Fibroblast of skin of scalp (primary cell): ENCODE measurements around the gene CEMIP.

Source experiments
- DNase-seq: peaks from one replicate; pipeline ENCODE4 v3.0.0-alpha.2; 2013

The CEMIP gene

DNA sequence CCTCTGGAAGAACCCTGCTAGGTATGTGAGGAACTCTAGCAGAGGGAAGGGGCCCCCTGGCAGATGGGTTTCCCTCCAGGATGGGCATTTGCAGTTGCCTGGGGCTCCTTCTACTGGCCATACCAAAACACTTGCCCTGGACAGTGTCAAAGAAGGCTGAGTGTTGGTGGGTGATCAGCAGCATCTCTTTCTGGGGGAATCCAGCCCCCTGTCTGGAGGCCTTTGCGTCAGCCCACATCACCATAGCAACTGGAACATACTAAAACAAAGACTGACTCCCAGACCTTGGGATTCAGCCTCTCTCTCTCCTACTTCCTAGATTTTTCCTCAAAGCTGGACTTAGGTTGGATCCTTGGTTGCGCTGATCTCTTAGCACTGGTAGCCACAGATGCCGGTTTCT is 8.1 kb downstream of the CEMIP start:
- no peak for DNase-seq

DNA sequence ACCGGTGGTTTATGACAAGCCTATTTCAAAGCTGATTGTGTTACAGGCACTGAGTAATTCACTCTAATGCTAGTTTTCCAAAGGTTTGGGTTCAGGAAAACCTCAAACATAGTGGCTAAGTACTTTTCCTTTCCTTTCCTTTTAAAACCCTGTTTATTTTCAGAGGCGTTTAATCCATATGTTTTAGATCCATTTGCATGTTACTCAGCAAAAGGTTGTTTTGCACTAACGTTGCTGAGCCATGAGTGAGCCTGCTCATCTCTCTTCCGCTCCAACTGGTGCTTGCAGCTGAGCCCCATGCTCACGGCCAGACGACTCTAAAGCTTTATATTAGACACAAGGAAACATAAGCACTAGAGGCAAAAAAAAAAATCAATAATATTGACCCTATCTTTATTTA is 9.4 kb downstream of the CEMIP start:
- DNase-seq = peak; percentile 58

DNA sequence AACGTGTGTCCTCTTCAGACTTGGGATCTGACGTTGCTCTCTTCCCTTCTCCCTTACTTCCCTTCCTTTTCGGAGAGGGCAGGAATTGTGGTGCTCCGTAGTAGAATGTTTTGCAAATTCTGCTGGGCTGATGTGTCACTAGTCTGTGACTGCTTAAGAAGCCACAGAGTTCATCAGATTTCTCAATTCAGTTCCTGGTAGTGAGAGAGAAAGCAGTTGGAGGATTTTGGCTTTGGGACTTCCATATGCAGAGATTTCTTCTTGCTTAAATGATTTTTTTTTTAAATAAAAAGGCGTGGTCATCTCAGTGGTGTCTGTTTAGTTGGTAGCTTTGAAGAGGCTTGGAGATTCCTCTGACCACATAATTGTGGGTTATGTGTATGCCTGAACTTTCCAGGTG is 10.1 kb downstream of the CEMIP start:
- DNase-seq = peak; percentile 57

DNA sequence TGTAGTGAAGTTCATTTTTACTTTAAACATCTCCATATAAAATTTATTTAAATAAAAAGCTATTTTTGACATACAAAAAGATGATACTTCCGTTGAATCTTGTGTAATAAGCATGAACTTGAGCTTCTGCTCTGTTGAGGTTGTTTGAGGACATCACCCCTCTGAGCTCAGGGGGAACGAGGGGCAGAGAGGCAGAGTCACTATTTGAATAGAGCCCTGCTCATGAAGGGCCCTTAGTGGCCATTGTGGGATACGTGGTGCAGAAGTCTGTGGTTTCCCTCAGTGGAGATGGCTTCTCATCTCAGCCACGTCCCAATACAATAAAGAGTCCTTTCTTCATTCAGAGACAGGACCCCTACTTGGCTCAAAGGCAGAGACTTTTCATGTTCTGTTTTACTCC is 10.6 kb downstream of the CEMIP start:
- no peak for DNase-seq

DNA sequence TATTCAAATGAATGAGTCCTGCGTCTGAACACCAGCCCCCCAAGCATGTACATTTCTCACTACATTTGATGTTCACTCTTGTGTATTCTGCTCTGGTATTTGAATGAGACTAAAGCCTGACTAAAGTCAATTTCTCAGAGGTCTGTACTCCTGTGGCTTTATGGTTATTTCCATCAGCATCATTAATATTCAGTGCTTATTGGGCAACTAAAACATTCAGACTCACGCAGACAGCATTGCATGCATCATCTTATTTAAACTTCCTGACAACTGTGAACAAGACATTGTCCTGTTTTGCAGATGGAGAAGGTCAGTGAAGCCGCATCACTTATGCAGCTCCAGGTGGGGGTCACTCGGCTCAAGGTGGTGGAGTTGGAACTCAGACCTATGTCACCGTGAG is 11.1 kb downstream of the CEMIP start:
- no peak for DNase-seq

DNA sequence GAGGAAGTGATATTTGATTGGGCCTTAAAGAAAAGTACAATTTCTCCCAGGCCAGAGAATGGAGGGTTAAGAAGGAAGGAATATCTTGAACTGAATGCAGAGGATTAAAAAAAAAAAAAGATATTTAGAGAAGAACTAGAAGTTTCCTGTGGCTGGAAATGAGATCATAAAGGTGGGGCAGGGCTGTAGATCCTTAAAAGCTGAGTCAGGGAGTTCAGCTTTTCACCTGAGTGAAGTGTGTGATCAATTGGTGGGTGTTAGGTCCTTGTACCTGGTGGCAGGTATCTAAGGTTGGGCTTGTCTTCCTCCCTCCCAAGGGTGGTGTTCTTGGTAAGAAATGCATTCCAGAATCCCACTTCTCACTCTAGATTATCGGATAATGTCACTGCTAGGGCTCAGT is 11.8 kb downstream of the CEMIP start:
- DNase-seq = no peak

DNA sequence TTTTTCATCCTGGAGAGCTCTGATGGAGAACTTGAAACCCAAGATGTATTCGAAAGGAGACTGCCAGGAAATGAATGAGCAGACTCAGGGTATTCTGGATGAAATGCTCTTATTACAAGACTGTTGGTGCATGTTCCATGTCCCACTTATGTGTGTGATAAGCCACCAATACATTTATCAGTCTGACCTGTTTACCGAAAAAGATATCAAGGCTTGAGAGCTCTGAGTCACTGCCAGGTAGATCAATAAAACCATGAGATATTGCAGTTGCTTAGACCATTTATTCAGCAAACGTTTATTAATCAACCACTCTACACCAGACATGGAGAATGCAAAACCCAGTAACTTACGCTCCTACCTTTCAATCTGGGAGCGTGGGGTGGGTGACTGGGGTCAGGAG is 17.2 kb downstream of the CEMIP start:
- no peak for DNase-seq

DNA sequence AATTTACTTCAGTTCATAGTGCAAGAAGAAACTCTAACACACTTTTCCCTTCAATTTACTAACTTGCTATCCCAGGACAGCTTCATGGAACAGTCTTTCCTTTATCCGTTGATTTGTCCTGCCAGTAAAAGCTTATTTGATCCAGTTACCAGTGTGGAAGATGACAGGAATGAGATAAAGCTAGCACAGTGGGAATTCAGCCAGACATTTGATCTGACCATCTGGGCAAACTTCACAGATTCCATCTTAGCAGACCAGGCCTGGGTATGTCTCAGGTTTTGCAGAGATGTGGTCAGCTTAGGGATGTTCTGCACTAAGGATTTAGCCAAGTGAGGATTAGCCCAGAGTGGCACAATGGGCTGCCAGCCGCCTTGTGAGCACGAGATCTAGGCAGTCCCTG is 19.7 kb downstream of the CEMIP start:
- DNase-seq = no peak

DNA sequence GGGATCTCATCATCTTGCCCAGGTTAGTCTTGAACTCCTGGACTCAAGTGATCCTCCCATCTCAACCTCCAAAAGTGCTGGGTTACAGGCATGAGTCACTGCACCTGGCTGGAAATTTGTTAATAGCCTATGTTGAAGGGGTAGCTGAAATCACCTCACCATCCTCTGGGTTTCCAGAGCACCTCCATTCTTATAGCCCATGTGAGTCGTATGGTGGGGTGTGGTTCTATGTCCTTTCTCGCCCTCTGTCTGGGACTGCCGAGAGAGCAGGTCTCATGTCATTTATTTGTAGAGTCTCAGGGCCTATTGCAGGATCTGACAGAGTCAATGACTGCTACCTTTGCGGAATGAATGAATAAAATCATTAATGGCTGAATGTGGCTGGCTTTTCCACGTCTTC is 20.9 kb downstream of the CEMIP start:
- no peak for DNase-seq

DNA sequence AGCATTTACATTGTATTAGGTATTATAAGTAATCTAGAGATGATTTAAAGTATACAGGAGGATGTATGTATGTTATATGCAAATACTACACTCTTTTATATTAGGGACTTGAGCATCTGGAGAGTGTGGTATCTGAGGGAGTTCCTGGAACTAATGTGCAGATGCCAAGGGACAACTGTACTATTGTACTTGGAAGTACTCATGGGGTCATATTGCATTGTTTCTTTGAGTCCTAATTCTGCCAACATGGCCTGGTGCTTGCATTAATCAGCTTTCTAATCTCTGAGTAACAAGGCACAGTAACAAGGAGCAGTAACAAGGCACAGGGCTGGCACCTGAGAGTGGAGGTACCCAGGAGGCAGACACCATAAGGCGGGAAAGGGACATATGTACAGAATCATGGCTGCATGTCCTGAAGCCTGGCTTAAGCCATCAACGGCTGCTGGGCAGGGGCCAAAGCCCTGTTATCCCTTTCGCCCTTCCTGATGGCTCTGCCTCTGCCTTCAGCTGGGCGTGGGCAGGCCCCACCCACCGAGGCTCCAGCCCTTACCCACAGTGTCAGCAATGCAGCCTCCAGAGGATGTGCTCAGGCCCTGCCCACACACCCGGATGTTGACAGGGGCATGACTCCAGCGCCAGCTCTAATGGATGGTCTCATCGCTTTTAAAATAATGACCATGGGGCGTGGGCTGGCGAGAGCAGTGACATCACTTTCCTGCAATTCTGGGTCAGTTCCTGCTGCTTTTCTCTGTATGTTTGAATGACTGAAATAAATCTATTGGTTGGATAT is 22.9 kb downstream of the CEMIP start:
- no peak for DNase-seq

DNA sequence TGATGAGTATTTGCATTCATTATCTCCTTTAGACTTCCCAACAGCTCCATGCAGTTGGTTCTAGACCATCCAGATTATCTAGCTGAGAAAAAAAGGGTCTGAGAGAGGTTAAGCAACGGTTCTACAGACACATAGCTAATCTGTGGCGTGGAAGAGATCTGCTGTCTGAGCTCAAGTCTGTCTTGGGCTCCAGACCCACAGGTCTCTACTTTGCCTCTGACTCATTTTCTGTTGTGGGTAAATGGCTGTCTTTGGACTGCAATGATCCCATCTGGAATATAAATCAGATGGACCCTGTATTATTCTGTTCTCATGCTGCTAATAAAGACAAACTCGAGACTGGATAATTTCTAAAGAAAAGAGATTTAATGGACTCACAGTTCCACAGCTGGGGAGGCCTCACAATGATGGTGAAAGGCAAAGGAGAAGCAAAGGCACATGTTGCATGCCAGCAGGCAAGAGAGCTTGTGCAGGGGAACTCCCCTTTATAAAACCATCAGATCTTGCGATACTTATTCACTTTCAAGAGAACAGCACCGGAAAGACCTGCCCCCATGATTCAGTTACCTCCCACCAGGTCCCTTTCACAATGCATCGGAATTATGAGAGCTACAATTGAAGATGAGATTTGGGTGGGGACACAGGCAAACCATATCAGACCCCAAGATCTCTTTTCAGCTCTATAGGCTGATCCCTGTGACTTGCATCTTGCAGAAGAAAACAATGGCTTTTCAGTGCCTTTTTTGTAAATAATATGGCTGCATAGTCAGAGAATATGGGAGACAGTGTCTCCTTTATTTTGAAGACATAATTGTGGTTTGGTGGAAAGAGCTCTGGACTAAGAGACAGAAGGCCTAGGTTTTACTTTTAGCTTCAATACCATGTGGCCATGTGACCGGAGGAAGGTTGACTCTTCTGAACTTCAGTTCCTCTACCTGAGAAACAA is 24.7 kb downstream of the CEMIP start:
- no peak for DNase-seq

DNA sequence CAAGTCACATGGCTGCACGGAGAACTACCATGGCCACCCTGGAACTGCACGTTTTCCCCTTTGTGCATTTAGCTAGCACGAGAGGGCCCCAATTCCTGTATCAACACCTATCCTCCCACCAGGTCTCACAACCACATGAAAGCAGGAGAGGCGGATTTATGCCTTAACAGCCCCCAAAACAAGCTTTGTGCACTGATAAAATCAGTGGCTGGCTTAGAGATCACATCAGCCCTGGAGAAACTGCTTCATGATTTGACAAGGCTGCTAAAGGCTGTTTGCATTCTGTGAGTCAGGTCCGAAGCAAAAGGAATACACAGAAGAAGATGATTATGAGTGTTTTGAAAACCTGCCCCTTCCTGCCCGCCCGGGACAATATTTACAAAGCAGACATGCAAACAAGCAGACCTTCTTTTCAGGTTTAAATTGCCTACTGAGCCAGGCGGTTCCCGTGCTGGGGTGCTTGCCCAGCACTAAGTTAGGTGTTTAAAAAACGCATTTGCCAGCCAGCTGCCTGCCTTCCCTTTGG is 25.9 kb downstream of the CEMIP start:
- no peak for DNase-seq

DNA sequence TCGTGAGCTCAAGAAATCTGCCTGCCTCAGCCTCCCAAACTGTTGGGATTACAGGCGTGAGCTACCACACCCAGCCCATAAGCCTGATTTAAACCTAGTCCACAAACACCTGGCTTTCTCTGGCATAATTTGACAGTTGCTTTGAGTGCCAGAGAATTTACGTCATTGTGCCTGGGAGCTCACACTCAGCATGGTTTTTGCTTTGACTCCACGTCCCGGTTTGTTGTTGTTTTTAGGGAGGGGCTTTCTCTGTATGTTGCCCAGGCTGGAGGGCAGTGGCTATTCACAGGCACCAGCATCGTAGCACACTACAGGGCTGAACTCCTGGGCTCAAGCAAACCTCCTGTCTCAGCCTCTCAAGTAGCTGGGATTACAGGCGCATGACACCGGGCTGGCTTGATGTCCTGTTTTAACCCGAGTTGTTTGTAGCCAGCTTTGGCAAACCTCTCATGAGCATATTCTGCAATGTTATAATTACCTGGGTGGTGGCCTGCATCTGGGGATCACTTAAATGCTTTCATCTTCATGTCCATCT is 32.7 kb downstream of the CEMIP start:
- no peak for DNase-seq

DNA sequence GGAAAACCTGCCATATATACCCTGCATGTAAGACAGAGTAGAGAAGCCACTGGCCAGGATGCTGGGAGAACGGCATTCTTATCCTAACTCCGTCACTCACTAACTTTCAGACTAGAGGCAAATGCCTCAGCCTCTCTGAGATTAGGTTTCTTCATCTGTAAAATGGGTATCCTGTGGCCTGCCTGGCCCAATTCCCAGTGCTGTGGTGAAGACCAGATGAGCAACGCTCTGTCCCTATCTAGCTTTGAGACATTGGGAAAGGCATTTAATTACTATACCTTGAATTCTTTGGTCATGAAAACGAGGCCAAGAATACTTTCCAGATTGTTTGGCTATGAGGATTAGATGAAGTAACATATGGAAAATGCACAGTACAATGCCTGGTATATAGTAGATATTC is 35.9 kb downstream of the CEMIP start:
- no peak for DNase-seq

DNA sequence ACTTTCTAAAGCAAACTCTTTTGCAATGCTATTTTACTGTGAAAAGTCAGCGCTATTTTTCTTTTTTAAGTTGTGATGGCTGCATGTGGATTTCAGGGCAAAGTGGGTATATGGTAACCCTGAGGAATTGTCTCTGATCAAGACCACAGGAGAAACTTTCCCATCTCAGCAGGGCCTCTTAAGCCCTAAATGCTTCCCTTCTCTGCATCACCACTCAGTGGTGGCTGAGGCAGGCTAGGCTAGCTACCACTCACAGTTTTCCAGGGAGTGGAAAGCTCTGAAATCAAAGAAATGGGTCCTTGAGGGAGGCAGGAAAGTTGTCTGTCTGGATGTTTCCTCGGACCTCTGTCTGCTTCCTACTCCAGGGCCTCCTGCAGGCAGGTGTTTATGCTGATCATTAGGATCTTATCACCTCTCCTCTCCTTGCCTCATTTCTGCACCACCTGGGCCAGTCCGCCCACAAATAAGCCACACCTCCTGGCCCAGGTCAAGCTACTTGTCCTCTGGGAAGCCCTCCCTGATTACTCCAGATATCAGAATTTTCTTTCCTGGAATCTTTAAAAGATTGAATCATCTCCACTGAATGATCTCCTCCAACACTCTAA is 37.0 kb downstream of the CEMIP start:
- DNase-seq = no peak

DNA sequence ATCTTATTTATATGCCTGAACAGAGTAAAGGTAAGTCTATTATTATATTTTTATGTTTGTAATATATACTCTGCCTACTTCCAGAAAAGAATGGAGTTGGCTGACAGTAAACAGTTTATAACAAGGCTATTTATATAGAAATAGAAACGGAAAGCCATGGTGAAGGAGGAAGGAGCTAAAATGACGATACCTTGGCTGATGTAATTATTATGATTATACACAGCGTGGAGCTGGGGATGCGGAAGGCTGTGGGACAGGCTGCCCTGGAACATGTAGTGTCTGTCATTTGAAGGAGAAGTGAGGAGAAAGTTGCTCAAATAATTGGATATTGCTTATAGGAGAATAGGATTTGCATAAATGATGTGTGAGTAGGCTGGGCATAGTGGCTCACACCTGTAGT is 37.8 kb downstream of the CEMIP start:
- no peak for DNase-seq

DNA sequence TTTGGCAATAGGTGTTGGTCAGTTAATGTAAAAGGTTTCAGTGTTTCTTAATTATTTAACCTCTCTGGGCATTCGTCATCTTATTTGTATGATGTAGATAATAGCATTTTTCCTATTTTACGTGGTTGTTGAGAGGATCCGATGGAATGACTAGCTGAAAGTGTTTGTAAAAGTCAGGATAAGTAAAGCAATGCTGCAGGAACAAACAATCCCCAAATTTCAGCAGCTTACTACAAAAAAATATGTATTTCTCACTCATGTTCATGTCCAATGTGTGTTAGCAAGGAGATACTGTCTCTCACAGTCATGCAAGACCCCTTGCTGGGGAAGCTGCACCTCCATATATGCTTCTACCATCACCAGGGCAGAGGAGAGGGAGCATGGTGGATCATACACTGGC is 38.7 kb downstream of the CEMIP start:
- DNase-seq = no peak

DNA sequence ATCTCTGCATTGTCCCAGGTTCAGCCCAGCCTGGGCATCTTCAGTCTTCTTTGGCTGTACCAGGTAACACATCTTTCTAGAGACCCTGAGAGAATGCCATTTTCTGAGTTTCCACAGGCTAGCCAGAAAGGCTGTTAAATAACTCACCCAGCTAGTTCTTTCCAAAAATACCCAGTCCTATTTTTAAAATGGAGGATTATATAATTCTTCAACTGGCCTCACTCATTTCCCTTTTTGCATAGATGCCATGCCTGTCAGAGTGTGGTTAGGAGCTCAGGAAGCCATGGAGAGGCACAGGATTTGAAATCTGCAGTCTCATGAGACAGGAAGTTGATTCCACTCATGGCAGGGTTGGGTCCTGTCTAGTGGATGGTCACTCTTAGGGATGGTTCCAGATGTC is 39.8 kb downstream of the CEMIP start:
- DNase-seq = no peak

DNA sequence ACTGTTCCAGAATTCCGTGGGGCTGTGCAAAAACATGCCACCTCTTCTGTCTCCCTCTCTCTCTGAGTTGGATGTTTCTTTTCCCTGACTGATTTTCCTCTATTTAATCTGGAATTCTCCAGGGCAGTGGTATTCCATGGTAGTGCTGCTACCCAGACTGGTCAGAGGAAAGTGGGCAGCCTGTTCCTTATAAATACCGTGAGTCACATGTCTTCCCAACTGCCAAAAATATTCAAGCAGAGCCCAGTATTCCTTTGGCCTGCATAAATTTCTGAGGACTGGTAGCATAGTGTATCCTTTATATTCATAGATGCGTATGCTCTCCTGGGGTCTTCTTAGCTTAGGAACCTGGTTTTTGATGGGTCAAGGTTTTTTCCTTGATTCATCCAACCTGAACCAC is 40.9 kb downstream of the CEMIP start:
- DNase-seq = no peak

DNA sequence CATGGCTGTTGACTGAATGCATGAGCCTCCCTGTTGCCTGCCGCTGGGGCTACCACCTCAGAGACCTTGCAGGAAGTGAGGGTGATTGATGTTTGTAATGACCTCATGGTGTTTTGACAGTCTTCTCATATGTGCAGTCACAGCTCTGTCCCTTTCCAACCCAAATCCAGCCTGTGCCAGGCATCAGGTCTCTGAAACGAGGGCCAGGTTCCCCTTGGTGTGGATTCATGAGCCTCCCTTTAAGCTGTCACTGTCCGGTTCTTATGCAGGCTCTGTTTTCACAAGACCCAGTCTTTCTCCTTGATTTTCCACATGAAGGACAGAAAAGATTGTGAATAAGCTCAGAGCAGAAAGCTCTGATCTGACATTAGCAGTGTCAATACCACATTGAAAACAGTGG is 43.1 kb downstream of the CEMIP start:
- DNase-seq = no peak

DNA sequence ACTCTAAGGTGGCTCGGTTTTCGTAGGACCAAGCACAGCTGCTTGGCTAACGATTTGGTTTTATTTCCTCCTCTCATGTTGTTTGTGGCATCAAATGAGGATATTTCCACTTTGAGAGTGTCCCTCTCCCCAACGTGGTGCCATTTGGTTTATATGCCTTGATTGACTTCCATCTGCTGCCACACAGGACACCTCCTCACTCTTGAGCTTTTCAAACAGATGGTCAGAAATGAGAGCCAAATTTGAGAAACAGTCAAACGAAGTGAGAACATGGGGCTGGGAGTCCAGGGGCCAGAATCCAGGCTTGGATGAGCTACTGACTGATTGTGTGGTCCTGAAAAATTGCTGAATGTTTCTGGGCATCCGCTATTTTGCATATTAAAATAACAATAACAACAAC is 43.5 kb downstream of the CEMIP start:
- no peak for DNase-seq

DNA sequence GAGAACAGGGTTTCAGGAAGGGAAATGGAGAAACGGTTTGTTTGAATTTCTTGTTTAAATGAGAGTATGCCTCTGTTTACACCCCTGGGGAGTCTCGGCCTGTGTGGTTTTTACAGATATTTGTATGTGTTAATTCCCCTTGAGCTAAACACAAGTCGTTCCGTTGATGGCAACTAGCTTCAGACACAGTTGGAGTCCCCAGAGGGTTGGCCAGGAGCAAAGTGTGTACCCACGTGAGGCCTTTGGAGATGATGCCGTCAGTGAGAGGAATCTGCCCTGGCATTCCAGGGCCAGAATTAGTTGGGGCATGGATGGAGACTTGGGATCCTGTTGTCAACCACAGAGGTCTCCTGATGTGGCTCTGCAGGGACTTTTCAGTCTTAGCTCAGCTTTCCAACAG is 44.0 kb downstream of the CEMIP start:
- DNase-seq = no peak

DNA sequence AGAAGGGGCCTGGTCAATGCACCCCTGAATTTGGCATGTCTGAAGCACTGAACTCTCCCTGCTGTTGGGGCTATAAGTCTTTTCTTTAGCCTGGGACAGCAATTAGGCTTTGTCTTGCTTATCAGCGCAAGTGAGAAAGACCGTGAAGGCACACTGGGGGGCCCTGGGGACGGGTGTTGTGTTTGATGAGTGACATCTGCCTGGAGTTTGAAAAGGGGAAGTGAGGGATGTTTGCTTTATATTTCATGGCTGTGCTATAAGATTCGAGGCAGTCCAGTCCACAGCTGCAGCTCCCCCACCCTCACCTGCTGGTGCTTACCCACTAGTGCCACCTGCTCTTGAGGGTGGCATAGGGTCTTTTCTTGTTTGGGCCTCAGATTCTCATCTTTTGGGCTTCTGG is 44.8 kb downstream of the CEMIP start:
- DNase-seq = no peak
